Endometrial microvascular endothelial cells (primary cell): ENCODE results near the gene BUD31. TPM values are rescaled to one million over a fixed set of nuclear protein-coding genes. Genes with fewer than 3 reads are reported as not detected.
"Not testable (repeated sequence)": the region's sequence is repeated elsewhere in the genome, so short reads cannot be mapped to it uniquely, and the experiment has no call there.

ENCODE experiments used
- in situ Hi-C: cut with HindIII; loops from 2 replicates; pipeline ENCODE4 v1.10.0; 2017; ENCODE audit warnings: low sequenced_read_pairs, low pct_unique_long_range_greater_than_20kb; ENCODE audit errors: inconsistent ontology term
- total RNA-seq: library from RNA; depleted of rRNA; stranded (reverse); fragments of >200 nt; gene quantifications from one replicate; pipeline ENCODE4 v1.2.3, GENCODE V29; 2015; ENCODE audit errors: inconsistent ontology term

BUD31 gene
- total RNA-seq, 1 donor from 2014 or later: 85.7 TPM

GRCh38 chr7:99420986-99421385, 12.2 kb downstream of the BUD31 start:
- in situ Hi-C loops: no loop called here

- in situ Hi-C loops: no loop called here
Observed at GRCh38 chr7:99422186-99422585, 13.4 kb downstream of the BUD31 start.

GRCh38 chr7:99422625-99423024, 13.9 kb downstream of the BUD31 start:
- in situ Hi-C loops: no loop called here

- in situ Hi-C loops: no loop called here
Observed at GRCh38 chr7:99424932-99425730, 16.4 kb downstream of the BUD31 start.

GRCh38 chr7:99428972-99429566, 20.3 kb downstream of the BUD31 start:
- in situ Hi-C loops: no loop called here

- in situ Hi-C loops: no loop called here
Observed at GRCh38 chr7:99429756-99430155, 21.0 kb downstream of the BUD31 start.

GRCh38 chr7:99431756-99432540, 23.2 kb downstream of the BUD31 start:
- in situ Hi-C loops: not testable (repeated sequence)

- in situ Hi-C loops: no loop called here
Observed at GRCh38 chr7:99433158-99433557, 24.4 kb downstream of the BUD31 start.

- in situ Hi-C loops: no loop called here
Observed at GRCh38 chr7:99437946-99438572, 29.3 kb downstream of the BUD31 start.

- in situ Hi-C loops: no loop called here
Observed at GRCh38 chr7:99438573-99439480, 30.1 kb downstream of the BUD31 start, which contains the start of the genes CPSF4 and PTCD1. CPSF4 (plus strand) TSS chr7:99438943; CDS start chr7:99439083, 140 bp downstream. PTCD1 (minus strand) TSS chr7:99438798; CDS start chr7:99435242, 3,556 bp downstream.

- in situ Hi-C loops: no loop called here
Observed at GRCh38 chr7:99440195-99440594, 31.4 kb downstream of the BUD31 start.

GRCh38 chr7:99446096-99446495, 37.3 kb downstream of the BUD31 start:
- in situ Hi-C loops: no loop called here

GRCh38 chr7:99447943-99448342, 39.2 kb downstream of the BUD31 start:
- in situ Hi-C loops: no loop called here

- in situ Hi-C loops: no loop called here
Observed at GRCh38 chr7:99448855-99449254, 40.1 kb downstream of the BUD31 start.

GRCh38 chr7:99449326-99449725, 40.6 kb downstream of the BUD31 start:
- in situ Hi-C loops: no loop called here

- in situ Hi-C loops: no loop called here
Observed at GRCh38 chr7:99451936-99452335, 43.2 kb downstream of the BUD31 start.

GRCh38 chr7:99452541-99452940, 43.8 kb downstream of the BUD31 start:
- in situ Hi-C loops: no loop called here

GRCh38 chr7:99453105-99453504, 44.3 kb downstream of the BUD31 start:
- in situ Hi-C loops: no loop called here
